SU-DHL-6 (cell line): ENCODE results near the gene YBX1.

Experiments used
- H2AFZ ChIP-seq: fragments of 200-600 bp; sonication (generic); 2 replicates; pipeline ENCODE4 v1.6.1; 2014; ENCODE audit warnings: low read depth, mild to moderate bottlenecking, moderate library complexity, mixed read lengths, antibody characterized with exemption, low read length; ENCODE audit not compliant: severe bottlenecking
- H3F3A ChIP-seq: fragments of 200-600 bp; shearing (Covaris generic); 2 replicates; pipeline ENCODE4 v1.6.0; 2016; ENCODE audit warnings: antibody characterized with exemption, mild to moderate bottlenecking; ENCODE audit not compliant: insufficient read depth
- H3K27ac ChIP-seq: fragments of 200-600 bp; sonication (generic); 2 replicates; pipeline ENCODE4 v1.5.1; 2016; ENCODE audit warnings: low read depth, mild to moderate bottlenecking, low read length, moderate library complexity, mixed read lengths
- H3K27me3 ChIP-seq: fragments of 200-600 bp; sonication (generic), shearing (Covaris generic); 2 replicates; pipeline ENCODE4 v1.6.0; 2014; ENCODE audit warnings: mild to moderate bottlenecking, low read length
- H3K36me3 ChIP-seq: fragments of 200-600 bp; sonication (generic); 2 replicates; pipeline ENCODE4 v1.6.1; 2014; ENCODE audit warnings: mild to moderate bottlenecking, low read length, mixed read lengths
- H3K4me2 ChIP-seq: fragments of 300-600, 200-600 bp; shearing (Covaris generic), sonication (generic); 2 replicates; pipeline ENCODE4 v1.6.0; 2014; ENCODE audit warnings: low read length, low read depth, mild to moderate bottlenecking; ENCODE audit not compliant: poor library complexity, severe bottlenecking
- H3K4me3 ChIP-seq: fragments of 200-600 bp; sonication (generic); 2 replicates; pipeline ENCODE4 v1.5.1; 2014; ENCODE audit warnings: antibody characterized with exemption, low read length, mild to moderate bottlenecking, mixed read lengths; ENCODE audit not compliant: insufficient read depth, poor library complexity, severe bottlenecking
- H3K79me2 ChIP-seq: fragments of 200-600 bp; sonication (generic); 2 replicates; pipeline ENCODE4 v1.6.1; 2014; ENCODE audit warnings: mild to moderate bottlenecking, low read length, moderate library complexity; ENCODE audit not compliant: insufficient read depth
- H3K9ac ChIP-seq: fragments of 200-600 bp; sonication (generic); 2 replicates; pipeline ENCODE4 v1.7.0; 2014; ENCODE audit warnings: mild to moderate bottlenecking, low read length
- H3K9me2 ChIP-seq: fragments of 200-600 bp; sonication (generic); replicated peaks from 2 replicates; pipeline ENCODE4 v1.6.1; 2014; ENCODE audit warnings: low read length; ENCODE audit not compliant: insufficient read depth
- H3K9me3 ChIP-seq: fragments of 200-600 bp; sonication (generic); 2 replicates; pipeline ENCODE4 v1.6.1; 2014; ENCODE audit warnings: low read length, mixed read lengths; ENCODE audit not compliant: insufficient read depth
- H4K20me1 ChIP-seq: fragments of 200-600 bp; sonication (generic); 2 replicates; pipeline ENCODE4 v1.6.1; 2014; ENCODE audit warnings: low read depth, mild to moderate bottlenecking, antibody characterized with exemption, low read length, moderate library complexity, mixed read lengths
- EZH2phosphoT487 ChIP-seq: fragments of 200-600 bp; sonication (generic), shearing (Covaris generic); conservative IDR thresholded peaks from 2 replicates; pipeline ENCODE4 v1.6.1; 2018; ENCODE audit warnings: mild to moderate bottlenecking, antibody characterized with exemption, low read length, moderate library complexity, mixed read lengths
- TF ChIP-seq, protein P1 (sequence below): fragments of 200-600 bp; sonication (generic); IDR thresholded peaks from one replicate; pipeline ENCODE4 v1.5.1; 2017; ENCODE audit warnings: antibody characterized with exemption, mild to moderate bottlenecking, low read length, moderate library complexity; ENCODE audit not compliant: insufficient read depth, poor library complexity, severe bottlenecking

Gene YBX1

DNA sequence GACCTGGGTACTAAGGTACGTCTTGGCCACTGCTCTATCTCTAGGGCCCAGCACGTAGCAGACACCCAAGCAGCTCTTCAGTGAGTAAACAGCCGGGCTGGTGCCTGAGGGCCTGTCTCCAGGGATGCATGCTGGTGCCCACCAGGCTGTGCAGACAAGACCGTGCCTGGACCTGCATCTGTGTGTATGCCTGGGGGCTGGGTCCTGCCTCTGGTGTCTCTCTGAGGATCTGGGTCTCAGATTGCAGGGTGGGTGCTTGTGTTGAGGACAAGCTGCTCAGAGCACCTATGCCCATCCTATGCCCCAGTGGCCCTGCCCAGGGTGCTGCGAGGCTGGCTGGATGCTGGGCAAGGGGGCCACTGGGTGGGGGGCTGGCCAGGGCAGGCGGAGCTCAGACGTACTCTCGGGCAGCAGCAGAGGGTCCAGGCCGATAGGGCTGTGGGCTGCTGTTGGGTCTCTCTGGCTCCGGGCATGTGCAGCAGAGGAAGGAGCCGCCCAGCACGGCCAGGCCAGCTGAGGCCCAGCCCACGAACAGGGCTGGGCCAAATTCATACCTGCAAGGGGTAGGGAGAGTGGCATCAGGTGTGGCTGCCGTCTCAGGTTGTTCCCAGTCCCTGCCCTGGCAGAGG, 53.4 kb downstream of the YBX1 start:
- no peaks in the 10 kb centered on the region for H3F3A ChIP-seq
- no peak for TF ChIP-seq EZH2phosphoT487
- TF ChIP-seq, protein P1, sequence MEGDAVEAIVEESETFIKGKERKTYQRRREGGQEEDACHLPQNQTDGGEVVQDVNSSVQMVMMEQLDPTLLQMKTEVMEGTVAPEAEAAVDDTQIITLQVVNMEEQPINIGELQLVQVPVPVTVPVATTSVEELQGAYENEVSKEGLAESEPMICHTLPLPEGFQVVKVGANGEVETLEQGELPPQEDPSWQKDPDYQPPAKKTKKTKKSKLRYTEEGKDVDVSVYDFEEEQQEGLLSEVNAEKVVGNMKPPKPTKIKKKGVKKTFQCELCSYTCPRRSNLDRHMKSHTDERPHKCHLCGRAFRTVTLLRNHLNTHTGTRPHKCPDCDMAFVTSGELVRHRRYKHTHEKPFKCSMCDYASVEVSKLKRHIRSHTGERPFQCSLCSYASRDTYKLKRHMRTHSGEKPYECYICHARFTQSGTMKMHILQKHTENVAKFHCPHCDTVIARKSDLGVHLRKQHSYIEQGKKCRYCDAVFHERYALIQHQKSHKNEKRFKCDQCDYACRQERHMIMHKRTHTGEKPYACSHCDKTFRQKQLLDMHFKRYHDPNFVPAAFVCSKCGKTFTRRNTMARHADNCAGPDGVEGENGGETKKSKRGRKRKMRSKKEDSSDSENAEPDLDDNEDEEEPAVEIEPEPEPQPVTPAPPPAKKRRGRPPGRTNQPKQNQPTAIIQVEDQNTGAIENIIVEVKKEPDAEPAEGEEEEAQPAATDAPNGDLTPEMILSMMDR: no peak
- no peak overlapping the region for H3K4me2 ChIP-seq
- H3K27ac ChIP-seq: no peak overlapping the region
- no peaks in the 10 kb centered on the region for H4K20me1 ChIP-seq
- no peaks in the 10 kb centered on the region for H3K27me3 ChIP-seq
- H3K9ac ChIP-seq: no peak overlapping the region
- H3K4me3 ChIP-seq: no peak overlapping the region
- H3K9me2 ChIP-seq: no peaks in the 10 kb centered on the region
- no peak overlapping the region for H2AFZ ChIP-seq
- H3K79me2 ChIP-seq: no peaks in the 10 kb centered on the region
- no peaks in the 10 kb centered on the region for H3K36me3 ChIP-seq
- no peaks in the 10 kb centered on the region for H3K9me3 ChIP-seq

DNA sequence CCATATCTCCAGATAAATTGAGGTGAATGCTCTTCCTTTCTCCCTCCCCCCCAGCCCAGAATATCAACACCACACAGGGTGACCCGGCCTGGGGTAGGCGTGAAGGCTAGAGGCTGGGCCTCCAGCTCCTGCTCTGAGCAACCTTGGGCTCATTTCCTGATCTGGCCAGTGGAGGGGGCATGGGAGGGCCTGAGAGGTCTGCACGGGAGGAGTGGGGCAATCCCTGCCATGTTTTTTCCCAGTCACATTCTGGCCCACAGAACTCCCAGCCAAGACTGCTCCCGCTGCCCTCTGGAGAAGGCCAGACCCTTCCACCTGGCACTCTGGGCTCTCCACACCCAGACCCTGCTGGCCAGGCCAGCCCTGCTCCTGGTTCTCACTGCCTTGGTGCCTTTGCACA, 53.9 kb downstream of the YBX1 start:
- H3K27ac ChIP-seq: no peak overlapping the region

DNA sequence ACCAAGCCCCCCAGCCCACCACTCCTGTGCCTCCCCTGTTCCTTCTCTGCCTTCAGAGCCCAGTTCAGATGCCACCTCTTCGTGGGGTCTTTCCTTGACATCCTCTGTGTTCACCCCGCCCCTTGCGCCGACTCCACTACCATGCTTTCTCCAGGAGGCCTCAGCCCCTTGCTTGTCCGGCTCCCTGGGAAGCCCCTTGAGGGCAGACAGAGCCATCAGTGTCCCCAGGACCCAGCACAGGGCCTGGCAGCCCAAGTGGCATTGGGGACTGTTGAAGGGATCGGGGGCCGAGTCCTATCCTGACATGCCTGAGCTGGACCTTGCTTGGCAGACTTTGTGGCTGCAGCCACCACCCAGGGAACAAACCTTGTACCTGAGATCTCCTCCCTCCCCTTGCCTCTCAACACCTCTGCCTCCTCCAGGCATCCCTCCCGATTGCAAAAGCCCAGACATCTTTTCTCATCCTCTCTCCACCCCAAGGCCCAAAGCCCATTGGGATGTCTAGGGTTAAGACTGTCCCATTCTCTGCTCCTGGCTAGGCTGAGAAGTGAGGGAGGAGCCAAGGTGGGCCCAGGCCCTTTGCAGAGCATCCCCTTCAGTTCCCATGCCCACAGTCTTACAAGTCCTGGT, 54.5 kb downstream of the YBX1 start:
- Histone ChIP-seq H2AFZ (no peak overlapping the region), H3K36me3 (no peaks in the 10 kb centered on the region), H3K9me2 (no peaks in the 10 kb centered on the region), H3K27me3 (no peaks in the 10 kb centered on the region), H3K79me2 (no peaks in the 10 kb centered on the region), H3F3A (no peaks in the 10 kb centered on the region), H3K9me3 (no peaks in the 10 kb centered on the region), H3K9ac (no peak overlapping the region), H4K20me1 (no peaks in the 10 kb centered on the region), H3K4me2 (no peak overlapping the region), H3K27ac (no peak overlapping the region), H3K4me3 (no peak overlapping the region)
- no peak for TF ChIP-seq EZH2phosphoT487
- TF ChIP-seq, protein P1: no peak

More for the DNA sequence above, 53.9 kb downstream of the YBX1 start:
- Histone ChIP-seq H3K79me2 (no peaks in the 10 kb centered on the region), H3F3A (no peaks in the 10 kb centered on the region), H3K4me3 (no peak overlapping the region), H3K9ac (no peak overlapping the region), H3K9me3 (no peaks in the 10 kb centered on the region), H4K20me1 (no peaks in the 10 kb centered on the region), H3K27me3 (no peaks in the 10 kb centered on the region), H3K4me2 (no peak overlapping the region), H2AFZ (no peak overlapping the region), H3K36me3 (no peaks in the 10 kb centered on the region), H3K9me2 (no peaks in the 10 kb centered on the region)
- no peak for TF ChIP-seq EZH2phosphoT487
- TF ChIP-seq, protein P1: no peak
